D721Med (cell line): Measurements from ENCODE around the gene ANK2.

Experiments
- DNase-seq: peaks from one replicate; pipeline ENCODE4 v3.0.0; 2011; ENCODE audit warnings: low spot score; ENCODE audit not compliant: insufficient read length
- FAIRE-seq: peaks from 2 replicates; lab custom pipeline; 2011; peaks lifted over from hg19 to GRCh38; lab: Jason Lieb, UNC
- TF ChIP-seq, protein P1 (sequence below): IDR thresholded peaks from 2 replicates; pipeline ENCODE4 v1.5.1; 2012; ENCODE audit warnings: mild to moderate bottlenecking, control low read depth; ENCODE audit not compliant: insufficient read depth; ENCODE audit errors: missing control alignments

Gene ANK2

DNA sequence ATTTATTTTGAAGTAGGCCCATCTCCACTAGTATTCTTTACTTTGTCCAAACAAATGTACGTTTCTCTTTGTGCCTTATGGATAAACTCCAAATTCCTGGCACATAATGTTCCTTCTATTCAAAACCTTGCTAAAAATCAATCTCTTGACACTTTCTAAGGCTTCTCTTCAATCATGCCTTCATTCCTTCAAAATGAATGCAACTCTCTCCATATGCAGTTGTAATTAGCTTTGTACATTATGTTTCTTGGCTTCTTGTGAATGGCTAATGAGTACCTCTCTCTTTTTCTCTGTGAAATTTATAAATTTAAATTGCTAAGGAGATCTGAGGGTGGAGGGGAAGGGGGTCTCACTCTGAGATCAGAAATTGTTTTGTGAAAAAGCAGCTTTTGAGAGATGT lies 24.0 kb upstream of the ANK2 start:
- no peak for DNase-seq
- TF ChIP-seq, protein P1, sequence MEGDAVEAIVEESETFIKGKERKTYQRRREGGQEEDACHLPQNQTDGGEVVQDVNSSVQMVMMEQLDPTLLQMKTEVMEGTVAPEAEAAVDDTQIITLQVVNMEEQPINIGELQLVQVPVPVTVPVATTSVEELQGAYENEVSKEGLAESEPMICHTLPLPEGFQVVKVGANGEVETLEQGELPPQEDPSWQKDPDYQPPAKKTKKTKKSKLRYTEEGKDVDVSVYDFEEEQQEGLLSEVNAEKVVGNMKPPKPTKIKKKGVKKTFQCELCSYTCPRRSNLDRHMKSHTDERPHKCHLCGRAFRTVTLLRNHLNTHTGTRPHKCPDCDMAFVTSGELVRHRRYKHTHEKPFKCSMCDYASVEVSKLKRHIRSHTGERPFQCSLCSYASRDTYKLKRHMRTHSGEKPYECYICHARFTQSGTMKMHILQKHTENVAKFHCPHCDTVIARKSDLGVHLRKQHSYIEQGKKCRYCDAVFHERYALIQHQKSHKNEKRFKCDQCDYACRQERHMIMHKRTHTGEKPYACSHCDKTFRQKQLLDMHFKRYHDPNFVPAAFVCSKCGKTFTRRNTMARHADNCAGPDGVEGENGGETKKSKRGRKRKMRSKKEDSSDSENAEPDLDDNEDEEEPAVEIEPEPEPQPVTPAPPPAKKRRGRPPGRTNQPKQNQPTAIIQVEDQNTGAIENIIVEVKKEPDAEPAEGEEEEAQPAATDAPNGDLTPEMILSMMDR, result no peak
- FAIRE-seq, result no peak

DNA sequence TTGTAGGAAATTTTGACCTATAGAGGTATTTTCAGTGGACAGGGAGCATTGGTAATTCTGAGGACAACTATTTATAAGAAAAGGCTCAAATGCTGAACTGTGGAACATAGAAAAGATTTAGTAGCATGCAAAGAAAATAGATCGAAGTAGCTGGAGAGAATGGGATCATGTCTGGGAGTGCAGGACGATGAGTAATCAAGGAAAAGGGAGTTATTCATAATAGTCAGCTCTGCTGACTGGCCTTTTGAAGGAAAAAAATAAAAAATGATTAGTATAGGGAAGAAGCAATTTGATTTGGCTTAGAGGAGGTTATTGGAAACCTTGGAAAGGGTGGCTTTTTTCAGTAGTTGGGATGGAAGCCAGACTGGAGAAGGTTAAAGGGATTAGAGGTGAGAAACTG lies 22.9 kb upstream of the ANK2 start:
- TF ChIP-seq, protein P1, result no peak
- DNase-seq (no peak), FAIRE-seq (no peak)

DNA sequence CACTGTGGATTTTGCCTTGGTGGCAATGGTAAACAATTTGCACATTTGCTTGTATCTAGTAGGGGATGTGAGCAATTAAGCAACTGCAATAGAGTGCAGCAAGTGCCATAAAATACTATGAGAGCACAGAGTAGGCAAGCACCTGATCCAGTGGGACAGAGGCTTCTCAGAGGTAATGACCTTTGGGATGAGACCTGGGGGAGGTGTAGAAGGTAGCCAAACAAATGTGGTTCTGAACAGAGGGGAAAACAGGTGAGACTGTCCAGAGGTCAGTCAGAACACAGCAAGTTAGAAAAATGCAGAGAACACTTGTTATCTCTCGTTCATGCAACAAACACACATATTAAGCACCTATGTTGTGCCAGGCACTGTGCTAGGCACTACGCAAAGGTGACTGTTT lies 21.4 kb upstream of the ANK2 start:
- TF ChIP-seq, protein P1, result no peak
- no peak for FAIRE-seq
- DNase-seq, result no peak

DNA sequence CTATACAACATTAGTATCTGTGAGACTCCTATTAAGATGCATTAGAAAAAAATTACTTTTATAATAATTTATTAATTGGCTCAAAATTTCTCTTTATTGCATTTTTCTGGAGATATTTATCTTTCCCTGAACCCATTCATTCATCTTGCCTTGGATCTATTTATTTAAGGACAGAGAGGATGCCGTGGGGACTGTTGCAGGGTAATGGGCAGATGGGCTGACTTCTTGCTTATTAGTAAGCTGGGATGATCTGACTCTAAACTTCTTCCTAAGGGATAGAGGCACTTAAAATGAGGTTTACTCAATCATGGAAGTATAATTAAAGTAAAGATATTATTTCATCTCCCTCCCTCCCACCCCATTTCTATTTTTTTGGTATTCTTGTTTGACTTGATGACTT lies 18.2 kb upstream of the ANK2 start:
- FAIRE-seq (no peak), DNase-seq (no peak)
- TF ChIP-seq, protein P1, result no peak

DNA sequence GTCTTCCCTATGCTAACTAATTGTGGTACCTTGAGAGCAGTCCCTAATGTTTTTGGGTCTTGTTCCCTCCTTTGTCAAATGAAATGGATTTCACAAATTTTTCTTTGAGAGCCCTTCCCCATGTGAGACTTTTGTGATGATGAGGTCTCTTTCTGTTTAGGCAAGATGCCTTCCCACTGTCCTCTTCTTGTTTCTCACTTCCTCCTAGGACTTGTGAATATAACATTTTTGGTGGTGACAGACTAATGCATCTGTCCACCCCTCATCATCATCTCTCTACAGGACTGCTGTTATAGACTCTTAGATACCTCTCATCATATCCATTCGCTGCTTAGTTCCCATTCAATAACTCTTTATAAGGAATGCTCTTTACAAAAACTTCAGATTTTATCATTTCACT lies 8.7 kb upstream of the ANK2 start:
- no peak for FAIRE-seq
- no peak for DNase-seq

DNA sequence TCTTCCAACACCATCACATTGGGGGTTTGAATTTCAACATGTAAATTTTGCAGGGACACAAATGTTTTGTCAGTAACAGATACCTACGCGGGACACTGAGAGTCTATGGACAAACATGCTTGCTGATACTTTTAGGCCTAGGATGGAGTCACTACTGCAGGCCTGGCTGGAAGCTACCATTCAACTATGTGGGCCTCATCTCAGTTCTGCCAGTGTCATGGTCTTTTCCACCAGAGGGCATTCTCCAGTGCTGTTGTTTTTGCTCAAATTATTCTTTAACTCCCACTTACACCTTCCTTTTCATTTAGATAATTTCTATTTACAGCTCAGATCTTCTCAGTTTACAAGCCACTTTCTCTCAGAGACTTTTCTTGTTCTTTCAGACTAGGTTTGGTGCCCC lies 7.0 kb upstream of the ANK2 start:
- DNase-seq, result no peak
- TF ChIP-seq, protein P1, result no peak
- FAIRE-seq, result no peak

More for the DNA sequence above, 8.7 kb upstream of the ANK2 start:
- TF ChIP-seq, protein P1, result no peak

DNA sequence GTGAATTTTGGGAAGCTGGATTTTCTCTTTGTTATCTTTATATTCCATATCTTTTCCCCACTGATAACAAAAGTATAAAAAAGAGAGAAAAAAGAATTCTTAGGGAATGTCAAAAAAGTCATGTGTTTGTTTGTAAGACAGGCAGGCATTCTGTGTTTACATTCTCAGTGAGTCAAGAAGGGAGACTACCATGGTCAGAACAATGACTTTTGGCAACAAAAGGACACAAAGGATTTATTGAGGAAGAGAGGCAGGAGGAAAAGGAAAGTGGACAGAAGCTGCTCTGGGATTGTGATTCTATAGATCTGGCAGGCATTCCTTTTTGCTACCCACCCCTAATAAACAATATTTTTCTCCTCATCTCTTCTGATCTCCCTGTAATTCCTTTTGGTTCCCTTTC lies 5.9 kb upstream of the ANK2 start:
- DNase-seq, result no peak
- FAIRE-seq, result no peak
- TF ChIP-seq, protein P1, result no peak
